ENCODE results near the gene ARPP19. TPM values are rescaled to one million over a fixed set of nuclear protein-coding genes. Genes with fewer than 3 reads are reported as not detected.

ARPP19 gene
- total RNA-seq, 3 donors from 2014 or later (not counting 1 experiment from before 2014, with no cell fraction given) = 110 to 147 (median 121) TPM

- peaks cover 29% of the 10 kb centered on the region for H3K36me3 ChIP-seq (ENCODE audit: control insufficient read depth, insufficient read depth, low read length)
- H3K4me1 ChIP-seq (ENCODE audit: control insufficient read depth, insufficient read depth, low read length) = peaks cover 13% of the 10 kb centered on the region
- peak; percentile 82 to 94 (median 85) for ATAC-seq
- Mint-ChIP-seq H3K9me3 (no peaks in the 10 kb centered on the region), H3K4me3 (peak overlapping the region; percentile 69), H3K27me3 (ENCODE audit: low read depth in 2 of 2) (no peaks in the 10 kb centered on the region), H3K27ac (peak overlapping the region; percentile 75 to 84), H3K4me1 (peaks cover 14 to 29% of the 10 kb centered on the region in 2 donors), H3K36me3 (peaks cover 9% of the 10 kb centered on the region)
- no peak for TF ChIP-seq CTCF (IDR thresholded peaks at IDR 0.05)
- intact Hi-C loops (cut with micrococcal nuclease) = loop anchor here (1.0 kb wide), 1 partner anchor 17 kb away; no protein-coding TSS in a partner anchor
- peaks cover 3% of the 10 kb centered on the region for H3K9me3 ChIP-seq (ENCODE audit: control insufficient read depth, insufficient read depth, low read length)
- no peaks in the 10 kb centered on the region for H3K27me3 ChIP-seq (ENCODE audit: control insufficient read depth, insufficient read depth, low read length)
- H3K4me3 ChIP-seq (ENCODE audit: low read length) = no peak overlapping the region
- H3K27ac ChIP-seq (ENCODE audit: low read length) = peak overlapping the region; percentile 43
- DNase-seq = peak; percentile 21 to 26
- WGBS (ENCODE audit: insufficient coverage) = 77% methylated on average over 5 of the region's 5 CpGs
Observed at GRCh38 chr15:52546031-52546751, 22.6 kb downstream of the ARPP19 start.

- H3K36me3 Mint-ChIP-seq = no peaks in the 10 kb centered on the region
- H3K27ac Mint-ChIP-seq = no peak overlapping the region
- no peak overlapping the region for H3K4me3 ChIP-seq (ENCODE audit: low read length)
- H3K27me3 ChIP-seq (ENCODE audit: control insufficient read depth, insufficient read depth, low read length) = no peaks in the 10 kb centered on the region
- H3K9me3 ChIP-seq (ENCODE audit: control insufficient read depth, insufficient read depth, low read length) = peaks cover 3% of the 10 kb centered on the region
- no peaks in the 10 kb centered on the region for H3K27me3 Mint-ChIP-seq (ENCODE audit: low read depth in 2 of 2)
- no peaks in the 10 kb centered on the region for H3K9me3 Mint-ChIP-seq
- peaks cover 10 to 24% of the 10 kb centered on the region in 2 donors for H3K4me1 Mint-ChIP-seq
- TF ChIP-seq CTCF (IDR thresholded peaks at IDR 0.05) = no peak
- no peaks in the 10 kb centered on the region for H3K36me3 ChIP-seq (ENCODE audit: control insufficient read depth, insufficient read depth, low read length)
- WGBS (ENCODE audit: insufficient coverage) = 79% methylated on average over 3 of the region's 3 CpGs
- H3K27ac ChIP-seq (ENCODE audit: low read length) = no peak overlapping the region
- DNase-seq (no peak), ATAC-seq (no peak)
- no peak overlapping the region for H3K4me3 Mint-ChIP-seq
- H3K4me1 ChIP-seq (ENCODE audit: control insufficient read depth, insufficient read depth, low read length) = peaks cover 6% of the 10 kb centered on the region
- intact Hi-C loops (cut with micrococcal nuclease) = no loop called here
Observed at GRCh38 chr15:52540374-52541012, 28.3 kb downstream of the ARPP19 start.

- no peaks in the 10 kb centered on the region for H3K27me3 ChIP-seq (ENCODE audit: control insufficient read depth, insufficient read depth, low read length)
- no peaks in the 10 kb centered on the region for H3K9me3 Mint-ChIP-seq
- peaks cover under 1 to 4% of the 10 kb centered on the region in 2 donors for H3K27me3 Mint-ChIP-seq (ENCODE audit: low read depth in 2 of 2)
- no peak overlapping the region for H3K4me3 Mint-ChIP-seq
- H3K4me1 Mint-ChIP-seq = peaks cover 10 to 15% of the 10 kb centered on the region in 2 donors
- no peak for ATAC-seq
- no peak overlapping the region for H3K4me3 ChIP-seq (ENCODE audit: low read length)
- intact Hi-C loops (cut with micrococcal nuclease) = no loop called here
- H3K9me3 ChIP-seq (ENCODE audit: control insufficient read depth, insufficient read depth, low read length) = no peaks in the 10 kb centered on the region
- 94% methylated on average over 6 of the region's 8 CpGs for WGBS (ENCODE audit: insufficient coverage)
- H3K27ac ChIP-seq (ENCODE audit: low read length) = no peak overlapping the region
- no peak for DNase-seq
- no peaks in the 10 kb centered on the region for H3K36me3 ChIP-seq (ENCODE audit: control insufficient read depth, insufficient read depth, low read length)
- H3K36me3 Mint-ChIP-seq = no peaks in the 10 kb centered on the region
- H3K4me1 ChIP-seq (ENCODE audit: control insufficient read depth, insufficient read depth, low read length) = peaks cover 6% of the 10 kb centered on the region
- TF ChIP-seq CTCF (IDR thresholded peaks at IDR 0.05) = no peak
- H3K27ac Mint-ChIP-seq = no peak overlapping the region
Observed at GRCh38 chr15:52537459-52537858, 31.4 kb downstream of the ARPP19 start.
